Mucosa of rectum (tissue), 2 donors: ENCODE measurements around the gene TBCK.

Experiments
- H3K27ac ChIP-seq, 2 donors: one replicate each; pipeline ENCODE4 v1.7.0; 2013; ENCODE audit warnings: inconsistent platforms in 2 of 2, low read depth in 2 of 2, low read length in 2 of 2
- H3K27me3 ChIP-seq, 2 donors: one replicate each; pipeline ENCODE4 v1.7.0; 2013; ENCODE audit warnings: low read length in 2 of 2; ENCODE audit not compliant: control insufficient read depth in 2 of 2, insufficient read depth in 2 of 2
- H3K36me3 ChIP-seq, 2 donors: one replicate each; pipeline ENCODE4 v1.7.0; 2013; ENCODE audit warnings: low read length in 2 of 2; ENCODE audit not compliant: control insufficient read depth in 2 of 2, insufficient read depth in 2 of 2
- H3K4me1 ChIP-seq, 2 donors: one replicate each; pipeline ENCODE4 v1.7.0; 2013; ENCODE audit warnings: low read length in 2 of 2, mild to moderate bottlenecking in 1 of 2; ENCODE audit not compliant: control insufficient read depth in 2 of 2, insufficient read depth in 2 of 2
- H3K4me3 ChIP-seq, 2 donors: one replicate each; pipeline ENCODE4 v1.7.0; 2013; ENCODE audit warnings: low read length in 2 of 2
- H3K9ac ChIP-seq, 2 donors: one replicate each; pipeline ENCODE4 v1.7.0; 2013; ENCODE audit warnings: low read length in 2 of 2, low read depth in 1 of 2, mild to moderate bottlenecking in 1 of 2
- H3K9me3 ChIP-seq, 2 donors: one replicate each; pipeline ENCODE4 v1.7.0; 2013; ENCODE audit warnings: low read length in 2 of 2; ENCODE audit not compliant: control insufficient read depth in 2 of 2
- donor health status: healthy.
- donor health status: Normal muscosa, but diverticular disease.

TBCK gene

DNA sequence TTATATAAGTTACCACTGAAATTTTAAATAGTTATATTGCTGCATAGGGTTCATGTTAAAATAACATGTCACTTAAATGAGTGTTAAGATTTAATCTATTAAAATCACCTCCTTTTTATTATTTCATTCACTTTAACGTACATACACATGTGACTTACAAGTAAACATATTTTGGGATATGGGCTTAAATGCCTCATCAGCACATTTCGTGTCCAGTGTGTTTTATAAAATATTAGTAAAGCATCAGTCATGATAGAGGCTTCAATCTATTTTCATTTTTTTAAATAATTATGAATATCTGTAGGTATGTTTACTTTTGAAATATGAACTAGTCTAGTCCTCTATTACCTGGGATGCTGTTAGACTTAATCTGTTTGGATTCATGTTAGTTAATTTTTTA is 277.1 kb downstream of the TBCK start:
- Histone ChIP-seq H3K9ac (no peak overlapping the region), H3K27me3 (no peaks in the 10 kb centered on the region), H3K4me1 (no peaks in the 10 kb centered on the region), H3K27ac (no peak overlapping the region), H3K9me3 (no peaks in the 10 kb centered on the region), H3K36me3 (no peaks in the 10 kb centered on the region), H3K4me3 (no peak overlapping the region)

DNA sequence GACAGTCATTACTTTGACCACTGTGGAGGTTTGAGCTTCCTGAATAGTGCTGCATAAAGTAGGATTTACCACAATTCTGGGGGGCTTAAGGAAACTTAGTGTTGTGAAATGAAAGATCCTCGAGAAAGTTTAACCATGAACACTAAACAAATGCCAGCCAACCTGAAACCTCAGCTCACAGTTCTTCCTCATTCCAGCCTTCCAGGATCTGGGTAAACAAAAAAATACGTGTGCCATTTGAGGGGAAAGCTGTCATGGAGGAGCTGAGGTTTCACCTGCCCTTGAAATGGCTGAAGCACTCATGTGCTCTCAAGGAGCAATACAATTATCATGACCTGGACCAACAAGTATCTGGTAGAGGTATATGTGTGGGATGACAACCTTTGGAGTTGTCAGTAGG is 278.0 kb downstream of the TBCK start:
- Histone ChIP-seq H3K4me1 (no peaks in the 10 kb centered on the region), H3K9me3 (no peaks in the 10 kb centered on the region), H3K4me3 (no peak overlapping the region)

GRCh38 chr4:106036848-106037247 is 279.2 kb downstream of the TBCK start:
- no peak overlapping the region for H3K27ac ChIP-seq
- no peak overlapping the region for H3K4me3 ChIP-seq
- no peaks in the 10 kb centered on the region for H3K9me3 ChIP-seq
- H3K36me3 ChIP-seq = no peaks in the 10 kb centered on the region
- H3K27me3 ChIP-seq = no peaks in the 10 kb centered on the region
- no peaks in the 10 kb centered on the region for H3K4me1 ChIP-seq
- no peak overlapping the region for H3K9ac ChIP-seq

More for the DNA sequence above, 278.0 kb downstream of the TBCK start:
- H3K27me3 ChIP-seq = no peaks in the 10 kb centered on the region
- no peaks in the 10 kb centered on the region for H3K36me3 ChIP-seq
- no peak overlapping the region for H3K9ac ChIP-seq
- H3K27ac ChIP-seq = no peak overlapping the region

DNA sequence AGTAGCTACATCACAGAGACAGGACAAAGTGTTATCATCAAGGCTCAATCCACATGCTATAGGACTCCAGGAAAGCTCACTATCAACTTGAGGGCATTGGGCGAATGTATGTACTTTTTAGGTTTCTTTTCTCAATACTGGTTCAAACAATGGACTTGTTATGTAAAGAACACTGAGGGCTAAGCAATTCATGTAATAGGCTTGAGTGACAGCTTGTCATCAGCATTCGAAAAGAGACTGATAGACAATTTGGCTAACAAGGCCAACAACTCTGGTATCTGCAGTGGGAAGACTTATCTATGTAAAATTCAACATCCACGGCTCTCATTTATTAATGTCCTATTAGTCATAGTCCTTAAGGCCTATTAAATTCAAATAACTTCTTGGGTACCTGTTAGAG is 279.7 kb downstream of the TBCK start:
- Histone ChIP-seq H3K4me3 (no peak overlapping the region), H3K9me3 (no peaks in the 10 kb centered on the region), H3K4me1 (no peaks in the 10 kb centered on the region), H3K36me3 (no peaks in the 10 kb centered on the region), H3K27me3 (no peaks in the 10 kb centered on the region), H3K9ac (no peak overlapping the region), H3K27ac (no peak overlapping the region)

DNA sequence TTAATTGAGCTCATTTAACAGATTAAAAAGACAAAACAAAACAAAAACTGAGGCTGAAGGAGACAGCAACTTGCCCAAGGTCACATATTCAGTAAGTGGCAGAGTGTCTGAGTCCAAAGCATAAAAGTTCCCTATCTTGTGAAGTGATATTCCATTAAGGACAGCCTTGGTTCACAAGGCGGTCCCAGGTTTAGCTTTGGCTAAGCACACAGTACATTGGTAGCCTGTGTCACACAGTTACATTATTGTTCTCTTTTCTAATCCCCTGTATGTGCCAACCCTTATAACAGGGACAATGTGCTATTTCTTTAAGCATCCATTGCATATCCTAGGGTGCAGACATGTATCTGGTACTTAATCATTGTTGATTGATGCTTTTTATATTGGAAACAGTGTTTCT is 280.8 kb downstream of the TBCK start:
- Histone ChIP-seq H3K27me3 (no peaks in the 10 kb centered on the region), H3K9me3 (no peaks in the 10 kb centered on the region), H3K4me3 (no peak overlapping the region), H3K4me1 (no peaks in the 10 kb centered on the region), H3K9ac (no peak overlapping the region), H3K27ac (no peak overlapping the region), H3K36me3 (no peaks in the 10 kb centered on the region)

DNA sequence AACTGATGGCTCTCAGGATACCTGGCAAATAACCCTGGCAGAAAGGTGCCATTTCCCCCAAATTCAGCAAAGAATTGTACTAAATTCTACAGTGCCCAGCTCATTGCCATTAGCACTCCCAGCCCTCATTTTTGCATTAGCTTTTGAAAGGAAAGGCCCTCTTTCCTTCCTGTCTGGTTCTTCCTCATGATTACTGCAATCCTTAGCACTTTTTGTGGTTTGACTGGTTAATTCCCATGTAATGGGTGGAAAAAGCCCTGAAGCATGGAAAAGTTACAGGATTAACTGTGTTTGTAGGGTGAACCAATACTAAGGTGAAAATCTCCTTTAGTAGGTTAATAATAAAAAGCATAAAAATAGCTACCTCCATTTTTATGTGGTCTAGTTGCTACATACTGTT is 281.3 kb downstream of the TBCK start:
- Histone ChIP-seq H3K36me3 (no peaks in the 10 kb centered on the region), H3K4me1 (no peaks in the 10 kb centered on the region), H3K4me3 (no peak overlapping the region), H3K9ac (no peak overlapping the region), H3K27ac (no peak overlapping the region), H3K27me3 (no peaks in the 10 kb centered on the region), H3K9me3 (no peaks in the 10 kb centered on the region)

GRCh38 chr4:106034220-106034619 is 281.8 kb downstream of the TBCK start:
- no peaks in the 10 kb centered on the region for H3K36me3 ChIP-seq
- no peaks in the 10 kb centered on the region for H3K9me3 ChIP-seq
- no peak overlapping the region for H3K9ac ChIP-seq
- H3K27ac ChIP-seq = no peak overlapping the region
- H3K4me3 ChIP-seq = no peak overlapping the region
- H3K27me3 ChIP-seq = no peaks in the 10 kb centered on the region
- no peaks in the 10 kb centered on the region for H3K4me1 ChIP-seq

DNA sequence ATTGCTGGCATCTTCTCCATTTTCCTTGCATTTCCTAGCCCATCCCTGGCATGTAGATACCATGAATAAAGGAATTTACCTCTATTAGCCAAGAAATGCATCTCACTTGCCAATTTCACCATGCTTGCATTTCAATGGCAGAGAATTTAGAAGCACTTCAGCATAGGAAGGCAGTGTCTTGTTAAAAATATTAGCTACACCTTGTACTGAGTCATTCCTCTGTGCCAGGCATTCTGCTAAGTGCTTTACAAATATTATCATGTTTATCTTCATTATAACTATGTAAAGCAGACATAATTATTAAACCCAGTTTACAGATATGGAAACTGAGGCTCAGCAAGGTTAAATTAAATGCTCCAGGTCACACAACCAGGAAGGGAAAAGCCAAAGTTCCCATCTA is 282.5 kb downstream of the TBCK start:
- H3K4me1 ChIP-seq = no peaks in the 10 kb centered on the region
- no peak overlapping the region for H3K4me3 ChIP-seq
- no peak overlapping the region for H3K27ac ChIP-seq
- no peaks in the 10 kb centered on the region for H3K27me3 ChIP-seq
- H3K9me3 ChIP-seq = no peaks in the 10 kb centered on the region
- H3K9ac ChIP-seq = no peak overlapping the region
- H3K36me3 ChIP-seq = no peaks in the 10 kb centered on the region

GRCh38 chr4:106032851-106033286 is 283.1 kb downstream of the TBCK start:
- Histone ChIP-seq H3K9me3 (no peaks in the 10 kb centered on the region), H3K4me1 (no peaks in the 10 kb centered on the region), H3K4me3 (no peak overlapping the region), H3K27me3 (no peaks in the 10 kb centered on the region), H3K27ac (no peak overlapping the region), H3K9ac (no peak overlapping the region), H3K36me3 (no peaks in the 10 kb centered on the region)

GRCh38 chr4:106022454-106022853 is 293.6 kb downstream of the TBCK start:
- Histone ChIP-seq H3K9ac (no peak overlapping the region), H3K4me1 (peaks cover 0 to 2% of the 10 kb centered on the region in 2 donors), H3K27ac (no peak overlapping the region), H3K9me3 (no peaks in the 10 kb centered on the region), H3K4me3 (no peak overlapping the region), H3K27me3 (no peaks in the 10 kb centered on the region), H3K36me3 (no peaks in the 10 kb centered on the region)

GRCh38 chr4:106021737-106022410 is 294.1 kb downstream of the TBCK start:
- Histone ChIP-seq H3K4me3 (no peak overlapping the region), H3K27ac (no peak overlapping the region), H3K36me3 (no peaks in the 10 kb centered on the region), H3K9ac (no peak overlapping the region), H3K9me3 (no peaks in the 10 kb centered on the region), H3K4me1 (peaks cover 0 to 2% of the 10 kb centered on the region in 2 donors), H3K27me3 (no peaks in the 10 kb centered on the region)
